Endothelial cell (in vitro differentiated cells): ENCODE measurements around the gene PLA2G4D. TPM values are rescaled to one million over a fixed set of nuclear protein-coding genes. Genes with fewer than 3 reads are reported as not detected.

Experiments used
- DNase-seq: peaks from one replicate; pipeline ENCODE4 v3.0.0; 2021; ENCODE audit warnings: low spot score
- H3K27ac Mint-ChIP-seq: one replicate; pipeline ENCODE4 v1.8.0; 2021; ENCODE audit warnings: mixed read lengths, inconsistent platforms; ENCODE audit not compliant: unreplicated experiment
- H3K27me3 Mint-ChIP-seq: one replicate; pipeline ENCODE4 v1.8.0; 2021; ENCODE audit warnings: mild to moderate bottlenecking, moderate library complexity, mixed read lengths, inconsistent platforms; ENCODE audit not compliant: unreplicated experiment
- H3K36me3 Mint-ChIP-seq: one replicate; pipeline ENCODE4 v1.8.0; 2021; ENCODE audit warnings: mild to moderate bottlenecking, low read depth, mixed read lengths, inconsistent platforms; ENCODE audit not compliant: unreplicated experiment
- H3K4me1 Mint-ChIP-seq: one replicate; pipeline ENCODE4 v1.8.0; 2021; ENCODE audit warnings: mild to moderate bottlenecking, mixed read lengths, inconsistent platforms; ENCODE audit not compliant: unreplicated experiment
- H3K4me3 Mint-ChIP-seq: one replicate; pipeline ENCODE4 v1.8.0; 2021; ENCODE audit warnings: mild to moderate bottlenecking, mixed read lengths, inconsistent platforms; ENCODE audit not compliant: unreplicated experiment
- H3K9me3 Mint-ChIP-seq: one replicate; pipeline ENCODE4 v1.8.0; 2021; ENCODE audit warnings: mixed read lengths, inconsistent platforms; ENCODE audit not compliant: unreplicated experiment
- CTCF ChIP-seq: fragments of 200-600 bp; sonication (generic); IDR thresholded peaks from one replicate; pipeline ENCODE4 v1.5.0; 2021; ENCODE audit warnings: antibody characterized with exemption; ENCODE audit not compliant: unreplicated experiment
- total RNA-seq: library from RNA; stranded (reverse); fragmentation: NEBNext Ultra II Directional; extraction: Animal tissue kit (Norgen Biotek cat#: 25700); gene quantifications from one replicate; pipeline ENCODE4 v1.2.1, GENCODE V29; 2021; ENCODE audit not compliant: unreplicated experiment

PLA2G4D gene
- total RNA-seq, 1 donor from 2014 or later, result not detected

- no peak for DNase-seq
- Mint-ChIP-seq H3K36me3 (no peaks in the 10 kb centered on the region), H3K27ac (no peak overlapping the region), H3K4me1 (peaks cover 19% of the 10 kb centered on the region), H3K9me3 (no peaks in the 10 kb centered on the region), H3K4me3 (no peak overlapping the region), H3K27me3 (peaks cover 16% of the 10 kb centered on the region)
- no peak for TF ChIP-seq CTCF
Observed at GRCh38 chr15:42088801-42089640, 5.3 kb downstream of the PLA2G4D start.

- peaks cover 17% of the 10 kb centered on the region for H3K27me3 Mint-ChIP-seq
- TF ChIP-seq CTCF, result no peak
- H3K27ac Mint-ChIP-seq, result no peak overlapping the region
- H3K36me3 Mint-ChIP-seq, result no peaks in the 10 kb centered on the region
- H3K4me3 Mint-ChIP-seq, result no peak overlapping the region
- no peak for DNase-seq
- H3K4me1 Mint-ChIP-seq, result peaks cover 19% of the 10 kb centered on the region
- H3K9me3 Mint-ChIP-seq, result no peaks in the 10 kb centered on the region
Observed at GRCh38 chr15:42087926-42088800, 6.2 kb downstream of the PLA2G4D start.

GRCh38 chr15:42087460-42087859, 6.9 kb downstream of the PLA2G4D start:
- no peak for DNase-seq
- Mint-ChIP-seq H3K9me3 (no peaks in the 10 kb centered on the region), H3K27me3 (peaks cover 18% of the 10 kb centered on the region), H3K27ac (no peak overlapping the region), H3K4me1 (peaks cover 19% of the 10 kb centered on the region), H3K4me3 (no peak overlapping the region), H3K36me3 (peaks cover 2% of the 10 kb centered on the region)
- TF ChIP-seq CTCF, result no peak

- Mint-ChIP-seq H3K9me3 (no peaks in the 10 kb centered on the region), H3K27me3 (peaks cover 19% of the 10 kb centered on the region), H3K4me3 (no peak overlapping the region), H3K27ac (no peak overlapping the region), H3K36me3 (peaks cover 4% of the 10 kb centered on the region), H3K4me1 (peaks cover 14% of the 10 kb centered on the region)
- no peak for TF ChIP-seq CTCF
- no peak for DNase-seq
Observed at GRCh38 chr15:42085721-42086120, 8.6 kb downstream of the PLA2G4D start.
